GM23338 (cell line): ENCODE results near the gene PCSK2.

Source experiments
- EZH2phosphoT487 ChIP-seq: fragments of 200-600 bp; sonication (generic); IDR thresholded peaks from one replicate; pipeline ENCODE4 v1.8.1; 2018; ENCODE audit warnings: antibody characterized with exemption; ENCODE audit not compliant: unreplicated experiment
- NANOG ChIP-seq: IDR thresholded peaks from 2 replicates; pipeline ENCODE4 v1.6.1; 2016; ENCODE audit warnings: antibody characterized with exemption, borderline replicate concordance
- POLR2AphosphoS5 ChIP-seq: IDR thresholded peaks from 2 replicates; pipeline ENCODE4 v1.6.1; 2016; ENCODE audit warnings: antibody characterized with exemption, low read depth
- TF ChIP-seq, protein P1 (sequence below), 2 experiments: fragments of 200-600 bp in 1 of 2; sonication (generic) in 1 of 2; conservative IDR thresholded peaks; 2 replicates each; pipeline versions ENCODE4 v1.5.1 to v1.6.1; 2016 to 2017; ENCODE audit warnings: antibody characterized with exemption in 2 of 2, low read depth in 2 of 2, mild to moderate bottlenecking in 2 of 2, moderate library complexity in 1 of 2

DNA sequence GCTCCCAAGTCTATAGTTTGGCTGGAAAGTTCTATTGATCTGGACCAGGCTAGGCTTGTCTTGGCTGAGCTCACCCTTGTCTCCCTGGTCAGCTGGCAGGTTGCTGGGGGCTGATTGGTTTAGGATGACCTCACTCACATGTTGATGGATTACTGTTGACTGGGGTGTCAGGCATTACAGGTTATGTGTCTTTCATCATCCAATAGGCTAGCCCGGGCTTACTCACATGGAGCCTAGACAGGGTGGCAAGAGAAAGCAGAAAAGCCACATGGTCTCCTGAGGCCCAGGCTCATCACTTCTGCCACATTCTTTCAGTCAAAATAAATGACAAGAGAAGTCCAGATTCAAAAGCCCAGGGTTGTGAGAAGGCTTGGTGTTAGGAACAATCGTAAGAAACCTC lies 200.8 kb downstream of the PCSK2 start:
- TF ChIP-seq, protein P1, sequence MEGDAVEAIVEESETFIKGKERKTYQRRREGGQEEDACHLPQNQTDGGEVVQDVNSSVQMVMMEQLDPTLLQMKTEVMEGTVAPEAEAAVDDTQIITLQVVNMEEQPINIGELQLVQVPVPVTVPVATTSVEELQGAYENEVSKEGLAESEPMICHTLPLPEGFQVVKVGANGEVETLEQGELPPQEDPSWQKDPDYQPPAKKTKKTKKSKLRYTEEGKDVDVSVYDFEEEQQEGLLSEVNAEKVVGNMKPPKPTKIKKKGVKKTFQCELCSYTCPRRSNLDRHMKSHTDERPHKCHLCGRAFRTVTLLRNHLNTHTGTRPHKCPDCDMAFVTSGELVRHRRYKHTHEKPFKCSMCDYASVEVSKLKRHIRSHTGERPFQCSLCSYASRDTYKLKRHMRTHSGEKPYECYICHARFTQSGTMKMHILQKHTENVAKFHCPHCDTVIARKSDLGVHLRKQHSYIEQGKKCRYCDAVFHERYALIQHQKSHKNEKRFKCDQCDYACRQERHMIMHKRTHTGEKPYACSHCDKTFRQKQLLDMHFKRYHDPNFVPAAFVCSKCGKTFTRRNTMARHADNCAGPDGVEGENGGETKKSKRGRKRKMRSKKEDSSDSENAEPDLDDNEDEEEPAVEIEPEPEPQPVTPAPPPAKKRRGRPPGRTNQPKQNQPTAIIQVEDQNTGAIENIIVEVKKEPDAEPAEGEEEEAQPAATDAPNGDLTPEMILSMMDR (conservative IDR thresholded peaks at IDR 0.05; ENCODE audit: low read depth in 2 of 2) = no peak
- no peak for TF ChIP-seq POLR2AphosphoS5
- TF ChIP-seq EZH2phosphoT487 = no peak
- no peak for TF ChIP-seq NANOG
